Parathyroid adenoma (tissue), 2 donors: Measurements from ENCODE around the gene RAB38.

Experiments used
- H2AFZ ChIP-seq: fragments of 300-600 bp; sonication (generic); one replicate; pipeline ENCODE4 v1.7.0; 2017; ENCODE audit warnings: antibody characterized with exemption, mild to moderate bottlenecking
- H3K27ac ChIP-seq: fragments of 300-600 bp; sonication (generic); one replicate; pipeline ENCODE4 v1.7.0; 2017
- H3K27me3 ChIP-seq: fragments of 300-600 bp; sonication (generic); one replicate; pipeline ENCODE4 v1.7.0; 2017; ENCODE audit warnings: low read length; ENCODE audit not compliant: control insufficient read depth, insufficient read depth
- H3K36me3 ChIP-seq: fragments of 300-600 bp; sonication (generic); one replicate; pipeline ENCODE4 v1.7.0; 2017; ENCODE audit warnings: low read length; ENCODE audit not compliant: control insufficient read depth, insufficient read depth
- H3K4me1 ChIP-seq: fragments of 300-600 bp; sonication (generic); one replicate; pipeline ENCODE4 v1.7.0; 2017; ENCODE audit warnings: control low read depth
- H3K4me2 ChIP-seq: fragments of 300-600 bp; sonication (generic); one replicate; pipeline ENCODE4 v1.7.0; 2017; ENCODE audit warnings: low read length
- H3K4me3 ChIP-seq: fragments of 300-600 bp; sonication (generic); one replicate; pipeline ENCODE4 v1.7.0; 2017; ENCODE audit warnings: low read depth, low read length
- H3K79me2 ChIP-seq: fragments of 300-600 bp; sonication (generic); one replicate; pipeline ENCODE4 v1.7.0; 2017; ENCODE audit warnings: control low read depth
- H3K9ac ChIP-seq: fragments of 300-600 bp; sonication (generic); one replicate; pipeline ENCODE4 v1.7.0; 2017; ENCODE audit warnings: mild to moderate bottlenecking
- H3K9me3 ChIP-seq: fragments of 300-600 bp; sonication (generic); one replicate; pipeline ENCODE4 v1.7.0; 2017; ENCODE audit warnings: low read length; ENCODE audit not compliant: control insufficient read depth
- TF ChIP-seq, protein P1 (sequence below): fragments of 300-600 bp; sonication (generic); IDR thresholded peaks from one replicate; pipeline ENCODE4 v1.7.0; 2017; ENCODE audit warnings: antibody characterized with exemption, mild to moderate bottlenecking
- donor health status: primary hyperparathyroidism.

Gene RAB38

DNA sequence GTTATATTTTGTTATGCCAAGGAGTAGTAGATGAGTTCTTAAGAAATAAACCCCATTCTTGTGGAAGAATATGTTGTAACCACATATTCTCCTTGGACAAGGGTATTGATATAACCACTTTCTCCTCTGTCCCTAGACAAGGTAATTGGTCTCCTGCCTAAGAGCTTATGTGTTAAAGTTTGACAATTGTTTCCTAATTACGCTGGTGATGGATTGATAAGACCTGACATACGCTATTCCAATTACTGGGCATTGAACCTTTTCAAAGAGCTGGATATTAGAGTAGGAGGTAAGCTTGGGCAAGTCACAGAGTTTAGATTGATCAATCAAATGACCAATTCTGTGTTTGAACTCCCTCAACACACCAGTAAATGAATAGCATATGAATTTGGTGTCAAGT, 88.9 kb downstream of the RAB38 start:
- no peaks in the 10 kb centered on the region for H3K4me1 ChIP-seq
- no peak overlapping the region for H2AFZ ChIP-seq
- H3K27me3 ChIP-seq, result no peaks in the 10 kb centered on the region
- no peaks in the 10 kb centered on the region for H3K36me3 ChIP-seq
- no peaks in the 10 kb centered on the region for H3K9me3 ChIP-seq
- TF ChIP-seq, protein P1, sequence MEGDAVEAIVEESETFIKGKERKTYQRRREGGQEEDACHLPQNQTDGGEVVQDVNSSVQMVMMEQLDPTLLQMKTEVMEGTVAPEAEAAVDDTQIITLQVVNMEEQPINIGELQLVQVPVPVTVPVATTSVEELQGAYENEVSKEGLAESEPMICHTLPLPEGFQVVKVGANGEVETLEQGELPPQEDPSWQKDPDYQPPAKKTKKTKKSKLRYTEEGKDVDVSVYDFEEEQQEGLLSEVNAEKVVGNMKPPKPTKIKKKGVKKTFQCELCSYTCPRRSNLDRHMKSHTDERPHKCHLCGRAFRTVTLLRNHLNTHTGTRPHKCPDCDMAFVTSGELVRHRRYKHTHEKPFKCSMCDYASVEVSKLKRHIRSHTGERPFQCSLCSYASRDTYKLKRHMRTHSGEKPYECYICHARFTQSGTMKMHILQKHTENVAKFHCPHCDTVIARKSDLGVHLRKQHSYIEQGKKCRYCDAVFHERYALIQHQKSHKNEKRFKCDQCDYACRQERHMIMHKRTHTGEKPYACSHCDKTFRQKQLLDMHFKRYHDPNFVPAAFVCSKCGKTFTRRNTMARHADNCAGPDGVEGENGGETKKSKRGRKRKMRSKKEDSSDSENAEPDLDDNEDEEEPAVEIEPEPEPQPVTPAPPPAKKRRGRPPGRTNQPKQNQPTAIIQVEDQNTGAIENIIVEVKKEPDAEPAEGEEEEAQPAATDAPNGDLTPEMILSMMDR, result no peak
- no peak overlapping the region for H3K9ac ChIP-seq
- no peak overlapping the region for H3K4me3 ChIP-seq
- H3K4me2 ChIP-seq, result no peak overlapping the region
- H3K27ac ChIP-seq, result no peak overlapping the region
- no peaks in the 10 kb centered on the region for H3K79me2 ChIP-seq

DNA sequence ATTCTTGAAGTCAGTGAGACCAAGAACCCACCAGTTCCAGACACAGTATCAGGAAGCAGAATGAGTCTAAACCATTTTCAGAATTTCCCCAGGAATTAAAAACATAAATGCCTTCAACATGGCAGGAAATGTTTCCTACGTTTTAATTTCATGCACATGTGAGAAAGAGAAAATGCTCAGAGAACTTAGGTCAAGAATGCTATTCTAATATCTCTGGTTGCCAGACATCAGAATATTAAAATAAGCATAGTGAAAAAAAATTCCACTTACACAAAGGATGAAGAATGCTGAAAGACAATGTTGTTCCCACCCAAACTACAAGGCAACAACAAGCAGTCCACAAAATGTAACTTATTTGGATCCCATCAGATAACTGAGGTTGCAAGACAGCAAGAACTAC, 104.8 kb downstream of the RAB38 start:
- H3K79me2 ChIP-seq, result no peaks in the 10 kb centered on the region
- TF ChIP-seq, protein P1, result no peak
- H3K36me3 ChIP-seq, result no peaks in the 10 kb centered on the region

DNA sequence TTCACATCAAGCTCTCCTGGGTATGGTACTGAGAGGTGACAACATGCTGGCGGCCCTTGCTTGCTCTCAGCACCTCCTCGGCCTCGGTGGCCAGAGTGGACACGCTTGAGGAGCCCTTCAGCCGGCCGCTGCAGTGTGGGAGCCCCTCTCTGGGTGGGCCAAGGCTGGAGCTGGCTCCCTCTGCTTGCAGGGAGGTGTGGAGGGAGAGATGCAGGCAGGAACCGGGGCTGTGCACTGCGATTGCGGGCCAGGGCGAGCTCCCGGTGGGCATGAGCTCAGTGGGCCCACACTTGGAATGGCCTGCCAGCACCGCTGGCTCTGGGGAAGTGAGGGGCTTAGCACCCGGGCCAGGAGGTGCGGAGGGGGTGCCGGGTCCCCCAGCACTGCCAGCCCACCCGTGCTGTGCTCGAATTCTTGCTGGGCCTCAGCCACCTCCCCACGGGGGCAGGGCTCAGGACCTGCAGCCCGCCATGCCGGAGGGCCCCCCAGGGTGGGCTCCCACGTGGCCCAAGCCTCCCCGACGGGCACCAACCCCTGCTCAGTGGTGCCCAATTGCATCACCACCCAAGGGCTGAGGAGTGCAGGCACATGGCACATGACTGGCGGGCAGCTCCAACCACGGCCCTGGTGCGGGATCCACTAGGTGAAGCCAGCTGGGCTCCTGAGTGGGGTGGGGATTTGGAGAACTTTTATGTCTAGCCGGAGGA, 106.2 kb downstream of the RAB38 start:
- Histone ChIP-seq H3K9me3 (no peaks in the 10 kb centered on the region), H3K27ac (no peak overlapping the region), H3K36me3 (no peaks in the 10 kb centered on the region), H3K9ac (no peak overlapping the region), H2AFZ (no peak overlapping the region), H3K4me2 (no peak overlapping the region), H3K79me2 (no peaks in the 10 kb centered on the region), H3K4me1 (no peaks in the 10 kb centered on the region), H3K27me3 (no peaks in the 10 kb centered on the region), H3K4me3 (no peak overlapping the region)
- TF ChIP-seq, protein P1, result no peak

More for the DNA sequence above, 104.8 kb downstream of the RAB38 start:
- Histone ChIP-seq H3K27me3 (no peaks in the 10 kb centered on the region), H3K9me3 (no peaks in the 10 kb centered on the region), H3K9ac (no peak overlapping the region), H3K4me3 (no peak overlapping the region), H2AFZ (no peak overlapping the region), H3K4me2 (no peak overlapping the region), H3K27ac (no peak overlapping the region), H3K4me1 (no peaks in the 10 kb centered on the region)

DNA sequence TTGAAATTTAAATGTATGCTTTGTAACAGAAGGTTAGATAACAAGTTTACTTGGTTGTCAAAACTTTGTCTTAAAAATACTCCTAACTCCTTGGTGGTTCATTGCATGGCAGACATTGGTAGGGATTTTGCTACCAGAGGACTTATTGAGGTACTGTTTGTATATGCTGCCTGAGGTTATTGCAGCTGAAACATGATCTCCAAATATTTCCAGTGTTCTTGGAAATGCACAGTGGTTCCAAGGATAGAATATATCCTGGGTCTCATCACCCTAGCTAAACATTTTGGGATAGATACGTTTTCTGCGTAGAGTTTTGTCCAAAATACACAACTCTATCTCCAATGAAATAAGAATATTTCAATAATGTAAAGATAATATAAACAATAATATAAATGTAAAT, 109.2 kb downstream of the RAB38 start:
- TF ChIP-seq, protein P1, result no peak
- H3K79me2 ChIP-seq, result no peaks in the 10 kb centered on the region

DNA sequence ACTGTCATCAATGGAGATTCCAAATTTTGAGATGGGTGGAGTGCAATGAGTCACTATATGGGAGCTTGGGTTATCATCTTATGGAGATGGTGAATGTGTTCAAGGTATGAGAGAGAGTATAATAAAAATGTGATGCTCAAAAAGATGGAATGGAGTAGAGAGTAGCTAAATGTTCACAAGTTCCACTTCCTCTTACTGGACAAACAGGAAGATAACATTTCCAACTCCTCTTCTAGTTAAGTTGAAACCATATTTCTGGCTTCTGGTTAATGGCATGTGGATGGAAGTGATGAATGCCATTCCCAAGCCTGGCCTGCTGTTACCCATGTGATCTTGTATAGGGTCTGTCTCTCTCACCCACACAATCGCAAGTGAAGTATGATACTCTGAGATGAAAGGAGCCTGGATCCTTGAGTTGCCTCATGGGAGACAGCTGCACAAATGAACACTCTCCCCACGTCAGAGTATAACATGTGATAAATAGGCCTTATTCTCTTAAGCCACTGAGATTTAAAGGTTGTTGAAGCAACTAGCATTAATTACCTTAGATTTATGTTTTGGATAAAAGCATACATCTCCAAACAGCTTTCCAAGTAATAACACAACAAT, 111.0 kb downstream of the RAB38 start:
- H3K4me1 ChIP-seq, result no peaks in the 10 kb centered on the region
- H3K4me2 ChIP-seq, result no peak overlapping the region
- no peaks in the 10 kb centered on the region for H3K79me2 ChIP-seq
- H3K9ac ChIP-seq, result no peak overlapping the region
- TF ChIP-seq, protein P1, result no peak
- no peak overlapping the region for H3K27ac ChIP-seq
- no peaks in the 10 kb centered on the region for H3K9me3 ChIP-seq
- no peaks in the 10 kb centered on the region for H3K36me3 ChIP-seq
- H3K4me3 ChIP-seq, result no peak overlapping the region
- H3K27me3 ChIP-seq, result no peaks in the 10 kb centered on the region
- no peak overlapping the region for H2AFZ ChIP-seq

More for the DNA sequence above, 109.2 kb downstream of the RAB38 start:
- no peak overlapping the region for H3K4me3 ChIP-seq
- H2AFZ ChIP-seq, result no peak overlapping the region
- no peaks in the 10 kb centered on the region for H3K9me3 ChIP-seq
- H3K9ac ChIP-seq, result no peak overlapping the region
- H3K4me1 ChIP-seq, result no peaks in the 10 kb centered on the region
- H3K36me3 ChIP-seq, result no peaks in the 10 kb centered on the region
- no peak overlapping the region for H3K27ac ChIP-seq
- no peak overlapping the region for H3K4me2 ChIP-seq
- no peaks in the 10 kb centered on the region for H3K27me3 ChIP-seq
